OCI-LY3 (cell line): ENCODE results near the gene PEX13.
"Not testable (repeated sequence)": the region's sequence is repeated elsewhere in the genome, so short reads cannot be mapped to it uniquely, and the experiment has no call there.

ENCODE experiments used
- EZH2phosphoT487 ChIP-seq: fragments of 200-600 bp; shearing (Covaris generic); IDR thresholded peaks from 2 replicates; pipeline ENCODE4 v1.6.1; 2018; ENCODE audit warnings: antibody characterized with exemption, mixed run types, low read depth
- TF ChIP-seq, protein P1 (sequence below): fragments of 200-600, 300-600 bp; sonication (generic); IDR thresholded peaks from 2 replicates; pipeline ENCODE4 v1.5.1; 2014; ENCODE audit warnings: antibody characterized with exemption, low read length, low read depth

DNA sequence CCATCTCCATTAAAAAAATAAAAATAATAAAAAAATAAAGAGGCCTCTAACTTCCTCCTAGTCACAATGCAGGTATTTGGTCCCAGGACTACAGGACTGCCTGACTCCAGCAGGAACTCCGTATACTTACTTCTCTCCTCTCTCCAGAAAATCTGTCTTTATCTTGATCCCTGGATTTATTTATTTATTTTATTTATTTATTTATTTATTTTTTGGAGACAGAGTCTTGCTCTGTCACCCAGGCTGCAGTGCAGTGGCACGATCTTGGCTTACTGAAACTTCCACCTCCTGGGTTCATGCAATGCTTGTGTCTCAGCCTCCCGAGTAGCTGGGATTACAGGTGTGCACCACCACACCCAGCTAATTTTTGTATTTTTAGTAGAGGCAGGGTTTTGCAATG, 35.5 kb upstream of the PEX13 start:
- TF ChIP-seq, protein P1, sequence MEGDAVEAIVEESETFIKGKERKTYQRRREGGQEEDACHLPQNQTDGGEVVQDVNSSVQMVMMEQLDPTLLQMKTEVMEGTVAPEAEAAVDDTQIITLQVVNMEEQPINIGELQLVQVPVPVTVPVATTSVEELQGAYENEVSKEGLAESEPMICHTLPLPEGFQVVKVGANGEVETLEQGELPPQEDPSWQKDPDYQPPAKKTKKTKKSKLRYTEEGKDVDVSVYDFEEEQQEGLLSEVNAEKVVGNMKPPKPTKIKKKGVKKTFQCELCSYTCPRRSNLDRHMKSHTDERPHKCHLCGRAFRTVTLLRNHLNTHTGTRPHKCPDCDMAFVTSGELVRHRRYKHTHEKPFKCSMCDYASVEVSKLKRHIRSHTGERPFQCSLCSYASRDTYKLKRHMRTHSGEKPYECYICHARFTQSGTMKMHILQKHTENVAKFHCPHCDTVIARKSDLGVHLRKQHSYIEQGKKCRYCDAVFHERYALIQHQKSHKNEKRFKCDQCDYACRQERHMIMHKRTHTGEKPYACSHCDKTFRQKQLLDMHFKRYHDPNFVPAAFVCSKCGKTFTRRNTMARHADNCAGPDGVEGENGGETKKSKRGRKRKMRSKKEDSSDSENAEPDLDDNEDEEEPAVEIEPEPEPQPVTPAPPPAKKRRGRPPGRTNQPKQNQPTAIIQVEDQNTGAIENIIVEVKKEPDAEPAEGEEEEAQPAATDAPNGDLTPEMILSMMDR = not testable (repeated sequence)
- not testable (repeated sequence) for TF ChIP-seq EZH2phosphoT487
